Prostate gland (tissue), 2 donors: ENCODE data around the gene SLC24A3. TPM values are rescaled to one million over a fixed set of nuclear protein-coding genes. Genes with fewer than 3 reads are reported as not detected.
"Not testable (repeated sequence)": the region's sequence is repeated elsewhere in the genome, so short reads cannot be mapped to it uniquely, and the experiment has no call there.

Experiments used
- DNase-seq: peaks from one replicate; pipeline ENCODE4 v3.0.0-alpha.2; 2019; ENCODE audit warnings: low spot score
- H3K27ac ChIP-seq, 2 donors: fragments of 200-600 bp; sonication (generic); 2 replicates each; pipeline ENCODE4 v1.5.1; 2017 to 2019
- H3K27me3 ChIP-seq: fragments of 200-600 bp; sonication (generic); replicated peaks from 2 replicates; pipeline ENCODE4 v1.5.1; 2019; ENCODE audit not compliant: insufficient read depth
- H3K36me3 ChIP-seq, 2 donors: fragments of 200-600 bp; sonication (generic); 1 replicate in 1 of 2; 2 replicates in 1 of 2; pipeline versions ENCODE4 v1.5.1 to v1.8.1; 2017 to 2019
- H3K4me1 ChIP-seq: fragments of 200-600 bp; sonication (generic); replicated peaks from 2 replicates; pipeline ENCODE4 v1.5.1; 2019
- H3K4me3 ChIP-seq, 2 donors: fragments of 200-600 bp; sonication (generic); 2 replicates each; pipeline ENCODE4 v1.5.1; 2017 to 2019
- H3K9me3 ChIP-seq: fragments of 200-600 bp; sonication (generic); 2 replicates; pipeline ENCODE4 v1.5.1; 2017
- POLR2A ChIP-seq: fragments of 450-650 bp; IDR thresholded peaks from one replicate; pipeline ENCODE4 v1.6.1; 2016; ENCODE audit warnings: antibody characterized with exemption, mild to moderate bottlenecking
- POLR2AphosphoS5 ChIP-seq: sonication (generic); formaldehyde crosslinking; IDR thresholded peaks from one replicate; pipeline ENCODE4 v1.6.1; 2017; ENCODE audit warnings: antibody characterized with exemption
- WGBS: methylation state at CpG from one replicate; pipeline ENCODE4 v1.1.5; 2018; 5-methylcytosine and 5-hydroxymethylcytosine counted together
- intact Hi-C: fragments of 100-400 bp; cut with DNase I; formaldehyde crosslinking; loops from one replicate; pipeline ENCODE4 v1.14.2; 2022
- total RNA-seq, 2 donors: library from RNA; depleted of rRNA; stranded (reverse); fragments of >200 nt; gene quantifications; one replicate each; pipeline ENCODE4 v1.1.0, GENCODE V29; 2016
- TF ChIP-seq, protein P1 (sequence below), 4 experiments: fragments of 200-600 bp in 2 of 4; fragments of 450-650 bp in 2 of 4; sonication (generic) in 2 of 4; IDR thresholded peaks; 1 replicate in 3 of 4; 2 replicates in 1 of 4; pipeline ENCODE4 v1.5.1; 2016 to 2019; ENCODE audit warnings: antibody characterized with exemption in 4 of 4, mild to moderate bottlenecking in 2 of 4, moderate library complexity in 2 of 4

Gene SLC24A3
- total RNA-seq, 2 donors from 2014 or later: 4.6 to 8.0 TPM

DNA sequence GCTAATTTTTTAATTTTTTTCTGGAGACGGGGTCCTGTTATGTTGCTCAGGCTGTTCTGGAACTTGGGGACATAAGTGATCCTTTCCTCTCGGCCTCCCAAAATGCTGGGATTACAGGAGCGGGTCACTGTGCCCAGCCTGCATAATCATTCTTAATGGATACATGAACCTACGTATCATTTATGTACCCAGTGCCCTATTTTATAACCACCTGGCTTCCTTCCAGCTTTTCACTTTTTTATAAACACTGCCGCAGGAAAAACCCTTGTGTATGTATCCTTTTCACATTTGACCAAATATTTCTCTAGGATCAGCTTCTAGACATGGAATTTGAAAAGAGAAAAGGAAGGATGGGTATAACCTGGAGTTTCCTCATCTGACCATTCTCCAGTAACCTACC, 460.1 kb downstream of the SLC24A3 start:
- Histone ChIP-seq H3K4me3 (no peak overlapping the region), H3K4me1 (no peaks in the 10 kb centered on the region), H3K36me3 (no peaks in the 10 kb centered on the region), H3K9me3 (no peaks in the 10 kb centered on the region), H3K27me3 (no peaks in the 10 kb centered on the region), H3K27ac (no peak overlapping the region)
- no peak for DNase-seq
- intact Hi-C loops: no loop called here
- no peak for TF ChIP-seq POLR2AphosphoS5
- 48% methylated on average over 5 of the region's 5 CpGs for whole genome bisulfite sequencing

DNA sequence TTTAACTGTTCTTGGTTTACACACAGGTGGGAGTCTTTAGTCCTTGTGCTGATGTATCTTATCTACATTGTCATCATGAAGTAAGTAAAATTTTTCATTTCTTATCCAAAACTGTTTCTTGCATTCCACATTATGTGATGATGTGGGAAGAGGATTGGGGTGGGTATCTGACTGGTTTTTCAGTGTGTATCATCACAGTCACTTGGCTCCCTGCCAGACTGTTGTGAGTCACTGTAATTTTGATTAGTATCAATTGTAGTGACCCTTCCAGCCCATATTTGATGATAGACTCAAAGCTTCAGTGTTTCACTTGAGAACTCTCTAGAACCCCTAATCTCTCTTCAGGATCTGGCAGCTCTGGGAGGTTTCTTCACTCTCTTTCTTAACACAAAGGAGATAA, 461.1 kb downstream of the SLC24A3 start:
- TF ChIP-seq POLR2A (no peak), POLR2AphosphoS5 (no peak)
- TF ChIP-seq, protein P1, sequence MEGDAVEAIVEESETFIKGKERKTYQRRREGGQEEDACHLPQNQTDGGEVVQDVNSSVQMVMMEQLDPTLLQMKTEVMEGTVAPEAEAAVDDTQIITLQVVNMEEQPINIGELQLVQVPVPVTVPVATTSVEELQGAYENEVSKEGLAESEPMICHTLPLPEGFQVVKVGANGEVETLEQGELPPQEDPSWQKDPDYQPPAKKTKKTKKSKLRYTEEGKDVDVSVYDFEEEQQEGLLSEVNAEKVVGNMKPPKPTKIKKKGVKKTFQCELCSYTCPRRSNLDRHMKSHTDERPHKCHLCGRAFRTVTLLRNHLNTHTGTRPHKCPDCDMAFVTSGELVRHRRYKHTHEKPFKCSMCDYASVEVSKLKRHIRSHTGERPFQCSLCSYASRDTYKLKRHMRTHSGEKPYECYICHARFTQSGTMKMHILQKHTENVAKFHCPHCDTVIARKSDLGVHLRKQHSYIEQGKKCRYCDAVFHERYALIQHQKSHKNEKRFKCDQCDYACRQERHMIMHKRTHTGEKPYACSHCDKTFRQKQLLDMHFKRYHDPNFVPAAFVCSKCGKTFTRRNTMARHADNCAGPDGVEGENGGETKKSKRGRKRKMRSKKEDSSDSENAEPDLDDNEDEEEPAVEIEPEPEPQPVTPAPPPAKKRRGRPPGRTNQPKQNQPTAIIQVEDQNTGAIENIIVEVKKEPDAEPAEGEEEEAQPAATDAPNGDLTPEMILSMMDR (IDR thresholded peaks at IDR 0.05): no peak

DNA sequence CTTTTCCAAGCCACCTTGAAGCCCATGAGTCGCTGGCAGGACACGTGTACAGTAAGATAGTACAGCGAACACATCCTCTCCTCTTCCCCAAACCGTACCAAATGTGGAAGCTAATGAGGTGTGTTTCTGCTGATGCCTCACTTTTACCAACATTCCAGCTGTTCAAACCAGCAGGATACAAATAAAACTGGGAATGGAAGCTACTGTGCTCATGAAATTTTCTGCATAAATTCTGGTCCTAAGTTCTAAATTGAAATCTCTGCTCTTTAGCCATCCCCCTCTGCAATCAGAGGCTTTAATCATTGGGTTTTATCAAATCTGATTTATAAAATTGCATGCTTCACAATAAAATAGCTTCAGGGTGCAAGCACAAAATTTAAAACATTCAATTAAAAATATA, 463.8 kb downstream of the SLC24A3 start:
- no peak overlapping the region for H3K4me3 ChIP-seq
- 86% methylated on average over 4 of the region's 4 CpGs for WGBS
- no peaks in the 10 kb centered on the region for H3K27me3 ChIP-seq
- intact Hi-C loops: no loop called here
- no peak overlapping the region for H3K27ac ChIP-seq
- H3K36me3 ChIP-seq: no peaks in the 10 kb centered on the region
- H3K4me1 ChIP-seq: no peaks in the 10 kb centered on the region
- H3K9me3 ChIP-seq: no peaks in the 10 kb centered on the region
- TF ChIP-seq POLR2AphosphoS5 (no peak), POLR2A (no peak)
- TF ChIP-seq, protein P1 (IDR thresholded peaks at IDR 0.05): no peak
- DNase-seq: no peak

More for the DNA sequence above, 461.1 kb downstream of the SLC24A3 start:
- intact Hi-C loops: no loop called here
- no peaks in the 10 kb centered on the region for H3K9me3 ChIP-seq
- H3K27ac ChIP-seq: no peak overlapping the region
- H3K4me1 ChIP-seq: no peaks in the 10 kb centered on the region
- H3K27me3 ChIP-seq: no peaks in the 10 kb centered on the region
- no peak overlapping the region for H3K4me3 ChIP-seq
- H3K36me3 ChIP-seq: no peaks in the 10 kb centered on the region
- DNase-seq: no peak

DNA sequence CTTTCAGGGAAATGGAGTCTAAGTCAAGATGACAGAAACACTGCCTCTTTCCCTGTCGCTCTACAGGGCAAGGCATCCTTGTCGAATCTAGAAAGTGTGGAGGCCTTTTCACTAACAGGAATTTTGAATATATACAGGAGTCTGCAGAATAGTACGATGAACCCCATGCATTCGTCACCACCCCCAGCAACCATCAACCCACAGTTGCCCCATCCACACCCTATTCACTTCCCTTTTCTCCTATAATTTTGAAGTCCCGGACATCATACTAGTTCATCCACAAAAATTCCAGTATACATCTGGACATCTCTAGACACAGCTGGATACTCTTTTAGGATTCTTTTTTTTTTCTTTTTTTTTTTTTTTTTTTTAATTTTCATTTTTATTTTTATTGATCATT, 464.9 kb downstream of the SLC24A3 start:
- Histone ChIP-seq H3K27me3 (no peaks in the 10 kb centered on the region), H3K9me3 (no peaks in the 10 kb centered on the region), H3K27ac (no peak overlapping the region), H3K4me1 (no peaks in the 10 kb centered on the region), H3K4me3 (no peak overlapping the region), H3K36me3 (no peaks in the 10 kb centered on the region)
- WGBS: 83% methylated on average over 5 of the region's 5 CpGs
- TF ChIP-seq POLR2AphosphoS5 (no peak), POLR2A (no peak)
- TF ChIP-seq, protein P1 (IDR thresholded peaks at IDR 0.05): no peak
- DNase-seq: no peak
- intact Hi-C loops: no loop called here

DNA sequence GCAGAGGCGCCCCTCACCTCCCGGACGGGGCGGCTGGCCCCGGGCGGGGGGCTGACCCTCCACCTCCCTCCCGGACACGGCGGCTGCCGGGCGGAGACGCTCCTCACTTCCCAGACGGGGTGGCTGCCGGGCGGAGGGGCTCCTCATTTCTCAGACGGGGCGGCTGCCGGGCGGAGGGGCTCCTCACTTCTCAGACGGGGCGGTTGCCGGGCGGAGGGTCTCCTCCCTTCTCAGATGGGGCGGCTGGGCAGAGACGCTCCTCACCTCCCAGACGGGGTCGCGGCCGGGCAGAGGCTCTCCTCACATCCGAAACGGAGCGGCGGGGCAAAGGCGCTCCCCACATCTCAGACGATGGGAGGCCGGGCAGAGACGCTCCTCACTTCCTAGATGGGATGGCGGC, 466.1 kb downstream of the SLC24A3 start:
- DNase-seq, H3K4me1 ChIP-seq, H3K27ac ChIP-seq, intact Hi-C loops, H3K27me3 ChIP-seq, H3K36me3 ChIP-seq, H3K9me3 ChIP-seq, H3K4me3 ChIP-seq: not testable (repeated sequence)
- WGBS: 97% methylated on average over 6 of the region's 38 CpGs

DNA sequence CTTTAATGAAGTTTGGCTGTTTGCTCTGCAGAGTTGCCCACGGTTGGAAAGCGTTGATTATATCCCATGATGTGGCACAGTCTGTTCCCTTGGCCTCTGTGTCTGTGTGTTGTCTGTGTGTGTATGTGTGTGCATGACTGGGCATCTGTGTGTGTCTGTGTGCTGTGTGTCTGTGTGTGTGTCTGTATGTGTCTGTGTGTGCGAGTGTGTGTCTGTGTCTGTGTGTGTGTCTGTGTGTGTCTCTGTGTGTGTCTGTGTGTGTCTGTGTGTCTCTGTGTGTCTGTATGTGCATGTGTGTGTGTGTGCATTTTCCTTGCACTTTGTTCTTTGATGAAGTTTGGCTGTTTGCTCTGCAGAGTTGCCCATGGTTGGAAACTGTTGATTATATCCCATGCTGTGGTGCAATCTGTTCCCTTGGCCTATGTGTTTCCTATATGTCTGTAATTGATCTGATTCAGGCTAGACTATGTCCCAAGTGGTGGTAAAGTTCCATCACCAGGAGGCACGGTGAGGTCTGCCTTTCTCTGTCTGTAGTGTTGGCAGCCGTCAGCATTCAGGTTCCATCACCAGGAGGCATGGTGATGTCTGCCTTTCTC, 467.6 kb downstream of the SLC24A3 start:
- no peak overlapping the region for H3K4me3 ChIP-seq
- intact Hi-C loops: no loop called here
- WGBS: 89% methylated on average over 5 of the region's 5 CpGs
- no peaks in the 10 kb centered on the region for H3K36me3 ChIP-seq
- H3K27me3 ChIP-seq: no peaks in the 10 kb centered on the region
- H3K4me1 ChIP-seq: no peaks in the 10 kb centered on the region
- DNase-seq: no peak
- no peaks in the 10 kb centered on the region for H3K9me3 ChIP-seq
- no peak for TF ChIP-seq POLR2A
- TF ChIP-seq POLR2AphosphoS5: no peak
- TF ChIP-seq, protein P1 (IDR thresholded peaks at IDR 0.05): no peak
- H3K27ac ChIP-seq: no peak overlapping the region
